Colon (tissue), 2 donors: ENCODE measurements around the gene WNT2B.

Experiments used
- FAIRE-seq: peaks from 2 replicates; lab custom pipeline; 2012; peaks lifted over from hg19 to GRCh38; lab: Jason Lieb, UNC
- donor health status: control.
- donor health status: control.

WNT2B gene

GRCh38 chr1:112575154-112575804, 66.5 kb downstream of the WNT2B start:
- no peak for FAIRE-seq

GRCh38 chr1:112576240-112576639, 67.5 kb downstream of the WNT2B start:
- FAIRE-seq = no peak
